ENCODE results near the gene CDCA7L. TPM values are rescaled to one million over a fixed set of nuclear protein-coding genes. Genes with fewer than 3 reads are reported as not detected.

The CDCA7L gene
- total and polyA plus RNA-seq, 4 donors, result 2.2 to 22.6 (median 5.4) TPM

DNA sequence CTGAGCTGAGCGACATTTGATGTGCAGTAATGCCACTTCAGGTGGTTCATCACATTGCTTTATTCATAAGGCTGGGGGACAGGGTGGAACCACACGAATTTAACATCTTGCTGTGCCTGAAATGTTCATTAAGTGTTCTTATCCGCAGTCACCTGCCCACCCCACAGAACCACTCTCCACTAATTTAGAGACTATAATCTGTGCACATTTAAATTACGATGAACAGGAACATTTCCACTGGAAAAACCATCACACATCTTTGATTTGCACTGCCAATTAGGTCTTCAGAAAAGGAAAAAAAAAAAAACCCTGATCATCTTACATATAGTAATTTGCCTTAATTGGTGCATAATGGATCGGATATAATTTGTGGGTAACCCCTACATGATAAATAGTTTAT lies 2.3 kb downstream of the CDCA7L start (continued):
- TF ChIP-seq, protein P1, sequence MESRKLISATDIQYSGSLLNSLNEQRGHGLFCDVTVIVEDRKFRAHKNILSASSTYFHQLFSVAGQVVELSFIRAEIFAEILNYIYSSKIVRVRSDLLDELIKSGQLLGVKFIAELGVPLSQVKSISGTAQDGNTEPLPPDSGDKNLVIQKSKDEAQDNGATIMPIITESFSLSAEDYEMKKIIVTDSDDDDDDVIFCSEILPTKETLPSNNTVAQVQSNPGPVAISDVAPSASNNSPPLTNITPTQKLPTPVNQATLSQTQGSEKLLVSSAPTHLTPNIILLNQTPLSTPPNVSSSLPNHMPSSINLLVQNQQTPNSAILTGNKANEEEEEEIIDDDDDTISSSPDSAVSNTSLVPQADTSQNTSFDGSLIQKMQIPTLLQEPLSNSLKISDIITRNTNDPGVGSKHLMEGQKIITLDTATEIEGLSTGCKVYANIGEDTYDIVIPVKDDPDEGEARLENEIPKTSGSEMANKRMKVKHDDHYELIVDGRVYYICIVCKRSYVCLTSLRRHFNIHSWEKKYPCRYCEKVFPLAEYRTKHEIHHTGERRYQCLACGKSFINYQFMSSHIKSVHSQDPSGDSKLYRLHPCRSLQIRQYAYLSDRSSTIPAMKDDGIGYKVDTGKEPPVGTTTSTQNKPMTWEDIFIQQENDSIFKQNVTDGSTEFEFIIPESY (IDR thresholded peaks at IDR 0.05), result no peak

DNA sequence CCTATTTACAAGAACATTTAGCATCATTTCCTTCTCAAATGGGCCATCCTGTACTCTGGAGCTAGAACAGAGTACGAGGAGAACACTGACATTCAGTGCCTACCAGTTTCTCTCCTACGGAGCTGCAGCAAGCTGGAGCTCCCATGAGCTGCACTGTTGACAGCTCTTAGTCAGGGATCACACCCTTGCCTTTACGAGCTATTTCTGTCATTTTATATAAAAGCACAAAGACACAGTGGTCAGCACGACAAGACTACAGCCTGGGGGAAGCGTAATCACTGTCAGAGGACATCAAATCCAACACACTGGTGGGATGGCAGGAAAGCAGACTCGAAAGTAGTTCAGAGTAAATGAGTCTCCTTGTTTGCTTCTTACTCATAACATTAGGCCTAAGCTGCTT lies 2.7 kb downstream of the CDCA7L start:
- peaks cover 1 to 16% (median 4%) of the 10 kb centered on the region in 4 donors for H3K4me1 ChIP-seq (ENCODE audit: control insufficient read depth in 4 of 4, insufficient read depth in 4 of 4, low read length in 3 of 4)
- H3K9ac ChIP-seq (ENCODE audit: low read depth in 1 of 2, low read length in 2 of 2), result no peak overlapping the region
- H3K27ac ChIP-seq (ENCODE audit: low read depth in 1 of 2, low read length in 2 of 2), result no peak overlapping the region
- no peaks in the 10 kb centered on the region for H3K36me3 ChIP-seq (ENCODE audit: control insufficient read depth in 4 of 4, insufficient read depth in 3 of 4, low read depth in 1 of 4, low read length in 3 of 4)
- 85% methylated on average over 6 of the region's 6 CpGs for WGBS
- DNase-seq (ENCODE audit: low spot score), result no peak
- H3K27me3 ChIP-seq (ENCODE audit: control insufficient read depth in 4 of 4, insufficient read depth in 4 of 4, low read length in 3 of 4), result no peaks in the 10 kb centered on the region
- no peak for TF ChIP-seq FOXA1 (IDR thresholded peaks at IDR 0.05)
- H3K4me3 ChIP-seq (ENCODE audit: low read depth in 1 of 3, low read length in 3 of 3), result no peak overlapping the region
- H3K9me3 ChIP-seq (ENCODE audit: control insufficient read depth in 4 of 4, low read length in 3 of 4), result no peaks in the 10 kb centered on the region

DNA sequence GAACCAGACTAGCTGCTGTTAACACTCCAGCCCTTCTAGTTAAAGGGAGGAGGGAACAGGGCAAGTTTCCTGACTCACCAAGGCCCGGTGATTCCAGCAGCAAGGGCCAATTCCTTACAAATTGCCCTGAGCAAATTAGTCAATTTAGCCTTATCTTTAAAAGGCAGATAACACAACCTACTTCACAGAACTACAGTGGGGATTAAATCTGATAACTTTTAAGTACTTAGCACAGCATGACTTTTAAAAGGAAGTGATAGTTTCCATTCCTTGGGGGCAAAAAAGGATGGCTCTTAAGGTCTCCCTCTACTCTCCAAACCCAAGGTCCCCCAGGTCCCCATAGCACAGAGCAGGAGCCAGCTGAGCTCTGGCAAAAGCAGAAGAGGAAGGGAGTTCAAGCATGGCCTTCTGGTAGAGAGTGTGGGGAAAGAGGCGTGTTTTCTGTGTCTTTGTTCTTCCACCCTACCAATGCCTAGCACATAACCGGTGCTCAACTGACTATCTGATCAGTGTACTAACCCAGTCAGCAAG lies 4.0 kb downstream of the CDCA7L start:
- Histone ChIP-seq H3K4me1 (ENCODE audit: control insufficient read depth in 4 of 4, insufficient read depth in 4 of 4, low read length in 3 of 4) (peaks cover 1 to 16% (median 4%) of the 10 kb centered on the region in 4 donors), H3K9me3 (ENCODE audit: control insufficient read depth in 4 of 4, low read length in 3 of 4) (no peaks in the 10 kb centered on the region), H3K4me3 (ENCODE audit: low read depth in 1 of 3, low read length in 3 of 3) (no peak overlapping the region), H3K27me3 (ENCODE audit: control insufficient read depth in 4 of 4, insufficient read depth in 4 of 4, low read length in 3 of 4) (no peaks in the 10 kb centered on the region), H3K9ac (ENCODE audit: low read depth in 1 of 2, low read length in 2 of 2) (no peak overlapping the region), H3K36me3 (ENCODE audit: control insufficient read depth in 4 of 4, insufficient read depth in 3 of 4, low read depth in 1 of 4, low read length in 3 of 4) (no peaks in the 10 kb centered on the region), H3K27ac (ENCODE audit: low read depth in 1 of 2, low read length in 2 of 2) (no peak overlapping the region)
- DNase-seq (ENCODE audit: low spot score), result no peak
- WGBS, result 68% methylated on average over 3 of the region's 3 CpGs
- no peak for TF ChIP-seq NR2F2 (IDR thresholded peaks at IDR 0.05)
- TF ChIP-seq, protein P2, sequence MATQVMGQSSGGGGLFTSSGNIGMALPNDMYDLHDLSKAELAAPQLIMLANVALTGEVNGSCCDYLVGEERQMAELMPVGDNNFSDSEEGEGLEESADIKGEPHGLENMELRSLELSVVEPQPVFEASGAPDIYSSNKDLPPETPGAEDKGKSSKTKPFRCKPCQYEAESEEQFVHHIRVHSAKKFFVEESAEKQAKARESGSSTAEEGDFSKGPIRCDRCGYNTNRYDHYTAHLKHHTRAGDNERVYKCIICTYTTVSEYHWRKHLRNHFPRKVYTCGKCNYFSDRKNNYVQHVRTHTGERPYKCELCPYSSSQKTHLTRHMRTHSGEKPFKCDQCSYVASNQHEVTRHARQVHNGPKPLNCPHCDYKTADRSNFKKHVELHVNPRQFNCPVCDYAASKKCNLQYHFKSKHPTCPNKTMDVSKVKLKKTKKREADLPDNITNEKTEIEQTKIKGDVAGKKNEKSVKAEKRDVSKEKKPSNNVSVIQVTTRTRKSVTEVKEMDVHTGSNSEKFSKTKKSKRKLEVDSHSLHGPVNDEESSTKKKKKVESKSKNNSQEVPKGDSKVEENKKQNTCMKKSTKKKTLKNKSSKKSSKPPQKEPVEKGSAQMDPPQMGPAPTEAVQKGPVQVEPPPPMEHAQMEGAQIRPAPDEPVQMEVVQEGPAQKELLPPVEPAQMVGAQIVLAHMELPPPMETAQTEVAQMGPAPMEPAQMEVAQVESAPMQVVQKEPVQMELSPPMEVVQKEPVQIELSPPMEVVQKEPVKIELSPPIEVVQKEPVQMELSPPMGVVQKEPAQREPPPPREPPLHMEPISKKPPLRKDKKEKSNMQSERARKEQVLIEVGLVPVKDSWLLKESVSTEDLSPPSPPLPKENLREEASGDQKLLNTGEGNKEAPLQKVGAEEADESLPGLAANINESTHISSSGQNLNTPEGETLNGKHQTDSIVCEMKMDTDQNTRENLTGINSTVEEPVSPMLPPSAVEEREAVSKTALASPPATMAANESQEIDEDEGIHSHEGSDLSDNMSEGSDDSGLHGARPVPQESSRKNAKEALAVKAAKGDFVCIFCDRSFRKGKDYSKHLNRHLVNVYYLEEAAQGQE (IDR thresholded peaks at IDR 0.05), result no peak
- TF ChIP-seq SP1 (IDR thresholded peaks at IDR 0.05), result no peak
- no peak for TF ChIP-seq HNF4A (conservative IDR thresholded peaks at IDR 0.05)
- no peak for TF ChIP-seq RXRA (IDR thresholded peaks at IDR 0.05)
- no peak for TF ChIP-seq RAD21 (IDR thresholded peaks at IDR 0.05)
- no peak for TF ChIP-seq FOXA1 (IDR thresholded peaks at IDR 0.05)
- no peak for TF ChIP-seq HNF4G (IDR thresholded peaks at IDR 0.05)
- TF ChIP-seq, protein P3, sequence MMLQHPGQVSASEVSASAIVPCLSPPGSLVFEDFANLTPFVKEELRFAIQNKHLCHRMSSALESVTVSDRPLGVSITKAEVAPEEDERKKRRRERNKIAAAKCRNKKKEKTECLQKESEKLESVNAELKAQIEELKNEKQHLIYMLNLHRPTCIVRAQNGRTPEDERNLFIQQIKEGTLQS (IDR thresholded peaks at IDR 0.05), result no peak

DNA sequence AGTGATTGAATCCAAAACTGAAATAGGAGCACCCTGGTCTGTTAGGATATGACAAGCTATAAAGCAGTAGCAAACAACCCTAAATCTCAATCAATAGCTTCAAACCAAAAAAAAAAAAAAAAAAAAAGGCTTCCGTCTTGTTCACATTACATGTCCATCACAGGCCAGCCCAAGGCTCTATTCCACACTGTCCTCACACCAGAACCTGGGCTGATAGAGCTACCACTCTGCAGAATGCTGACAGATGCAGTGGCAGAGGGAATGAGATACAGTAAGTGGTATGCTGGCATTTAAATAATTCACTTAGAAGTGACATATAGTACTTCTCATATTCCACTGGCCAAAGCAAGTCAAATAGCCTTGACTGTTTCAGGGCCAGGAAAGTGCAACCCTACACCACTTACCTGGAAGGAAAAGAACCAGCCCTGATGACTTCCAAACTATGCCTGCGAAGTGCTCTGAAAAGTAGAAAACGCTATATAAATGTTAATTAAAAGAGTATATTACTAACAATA lies 5.8 kb downstream of the CDCA7L start:
- Histone ChIP-seq H3K27ac (ENCODE audit: low read depth in 1 of 2, low read length in 2 of 2) (no peak overlapping the region), H3K9me3 (ENCODE audit: control insufficient read depth in 4 of 4, low read length in 3 of 4) (no peaks in the 10 kb centered on the region), H3K4me1 (ENCODE audit: control insufficient read depth in 4 of 4, insufficient read depth in 4 of 4, low read length in 3 of 4) (peaks cover 0 to 6% (median under 1%) of the 10 kb centered on the region in 4 donors), H3K9ac (ENCODE audit: low read depth in 1 of 2, low read length in 2 of 2) (no peak overlapping the region), H3K27me3 (ENCODE audit: control insufficient read depth in 4 of 4, insufficient read depth in 4 of 4, low read length in 3 of 4) (no peaks in the 10 kb centered on the region), H3K36me3 (ENCODE audit: control insufficient read depth in 4 of 4, insufficient read depth in 3 of 4, low read depth in 1 of 4, low read length in 3 of 4) (no peaks in the 10 kb centered on the region), H3K4me3 (ENCODE audit: low read depth in 1 of 3, low read length in 3 of 3) (no peak overlapping the region)
- DNase-seq (ENCODE audit: low spot score), result no peak
- TF ChIP-seq, protein P1 (IDR thresholded peaks at IDR 0.05), result no peak
- WGBS, result 94% methylated on average over 3 of the region's 3 CpGs

Data from liver (tissue), 9 donors.